ENCODE data around the gene PYROXD2. TPM values are rescaled to one million over a fixed set of nuclear protein-coding genes. Genes with fewer than 3 reads are reported as not detected.

Gene PYROXD2
- total and polyA plus RNA-seq, 7 donors = 0.60 to 11.9 (median 8.0) TPM

DNA sequence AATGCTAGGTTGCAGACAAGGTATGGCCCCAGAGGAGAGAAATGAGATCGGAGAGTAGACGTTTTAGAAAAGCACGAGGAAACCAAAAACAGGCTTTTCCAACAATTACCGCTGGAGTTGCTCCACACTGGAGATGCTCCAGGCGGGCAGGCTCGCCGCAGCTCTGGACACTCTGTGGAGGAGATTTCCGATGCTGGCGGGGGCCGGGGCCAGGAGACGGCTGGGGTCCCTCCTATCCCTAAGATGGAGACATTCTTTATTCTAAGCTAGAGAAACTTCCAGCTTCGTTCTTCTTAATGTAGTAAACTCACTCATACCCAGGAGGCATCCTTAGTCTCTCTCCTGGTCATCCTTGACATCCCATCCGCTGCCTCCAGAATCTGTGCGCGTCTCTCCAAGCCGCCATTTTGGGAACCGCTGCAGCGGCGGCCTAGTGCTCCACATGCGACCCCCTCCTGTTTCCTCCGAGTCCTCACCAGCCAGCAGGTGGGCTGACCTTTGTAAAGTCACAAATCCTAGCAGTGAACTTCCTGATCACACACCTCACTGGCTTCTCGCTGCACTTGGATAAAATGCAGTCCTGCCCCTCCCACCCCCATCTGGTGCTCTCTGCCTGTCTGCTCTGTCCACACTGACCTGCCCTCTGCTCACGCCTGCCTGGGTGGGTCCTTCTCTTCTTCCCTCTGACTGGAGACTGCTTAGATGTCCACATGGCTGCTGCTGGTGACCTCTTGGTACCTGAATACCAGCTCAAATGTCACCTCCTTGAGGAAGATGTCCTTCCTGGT is 11.9 kb downstream of the PYROXD2 start:
- Histone ChIP-seq H3K36me3 (peaks cover 0 to 24% (median 0%) of the 10 kb centered on the region in 4 donors), H3K27me3 (no peaks in the 10 kb centered on the region), H3K27ac (no peak overlapping the region), H3K9me3 (no peaks in the 10 kb centered on the region), H3K4me1 (peaks cover 0 to 20% (median 10%) of the 10 kb centered on the region in 4 donors), H3K4me3 (no peak overlapping the region)
- TF ChIP-seq, protein P1, sequence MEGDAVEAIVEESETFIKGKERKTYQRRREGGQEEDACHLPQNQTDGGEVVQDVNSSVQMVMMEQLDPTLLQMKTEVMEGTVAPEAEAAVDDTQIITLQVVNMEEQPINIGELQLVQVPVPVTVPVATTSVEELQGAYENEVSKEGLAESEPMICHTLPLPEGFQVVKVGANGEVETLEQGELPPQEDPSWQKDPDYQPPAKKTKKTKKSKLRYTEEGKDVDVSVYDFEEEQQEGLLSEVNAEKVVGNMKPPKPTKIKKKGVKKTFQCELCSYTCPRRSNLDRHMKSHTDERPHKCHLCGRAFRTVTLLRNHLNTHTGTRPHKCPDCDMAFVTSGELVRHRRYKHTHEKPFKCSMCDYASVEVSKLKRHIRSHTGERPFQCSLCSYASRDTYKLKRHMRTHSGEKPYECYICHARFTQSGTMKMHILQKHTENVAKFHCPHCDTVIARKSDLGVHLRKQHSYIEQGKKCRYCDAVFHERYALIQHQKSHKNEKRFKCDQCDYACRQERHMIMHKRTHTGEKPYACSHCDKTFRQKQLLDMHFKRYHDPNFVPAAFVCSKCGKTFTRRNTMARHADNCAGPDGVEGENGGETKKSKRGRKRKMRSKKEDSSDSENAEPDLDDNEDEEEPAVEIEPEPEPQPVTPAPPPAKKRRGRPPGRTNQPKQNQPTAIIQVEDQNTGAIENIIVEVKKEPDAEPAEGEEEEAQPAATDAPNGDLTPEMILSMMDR (IDR thresholded peaks at IDR 0.05) = no peak
- TF ChIP-seq POLR2A (IDR thresholded peaks at IDR 0.05) (no peak), POLR2AphosphoS5 (IDR thresholded peaks at IDR 0.05) (no peak), EP300 (IDR thresholded peaks at IDR 0.05) (no peak)
- 93 to 95% methylated on average over 23 of the region's 23 CpGs for WGBS, 2 donors
- intact Hi-C loops (cut with DNase I) = no loop called here
- no peak for DNase-seq

DNA sequence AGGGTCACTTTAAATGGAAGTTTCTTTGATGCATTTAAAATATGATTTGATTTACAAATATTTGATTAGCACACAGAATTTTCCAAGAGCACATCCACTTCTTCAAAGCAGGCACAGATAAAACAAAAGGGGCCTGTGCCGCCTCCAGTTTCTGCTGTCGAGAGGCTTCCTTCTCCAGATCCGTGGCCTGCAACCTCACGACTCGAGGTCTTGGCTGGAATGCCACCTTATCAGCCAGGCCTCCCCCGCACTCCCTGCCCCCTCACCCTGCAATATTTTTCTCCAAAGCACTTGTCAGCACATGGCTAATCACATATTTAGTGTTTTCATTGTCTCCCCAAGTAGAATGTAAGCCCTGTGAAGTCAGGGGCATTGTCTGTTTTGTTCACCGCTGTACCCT is 12.5 kb downstream of the PYROXD2 start:
- Histone ChIP-seq H3K36me3 (peaks cover 0 to 24% (median 0%) of the 10 kb centered on the region in 4 donors), H3K27me3 (no peaks in the 10 kb centered on the region), H3K27ac (no peak overlapping the region), H3K4me1 (peaks cover 0 to 20% (median 10%) of the 10 kb centered on the region in 4 donors), H3K9me3 (no peaks in the 10 kb centered on the region), H3K4me3 (no peak overlapping the region)
- DNase-seq = no peak
- TF ChIP-seq, protein P1 (IDR thresholded peaks at IDR 0.05) = no peak
- TF ChIP-seq EP300 (IDR thresholded peaks at IDR 0.05) (no peak), POLR2A (IDR thresholded peaks at IDR 0.05) (no peak), POLR2AphosphoS5 (IDR thresholded peaks at IDR 0.05) (no peak)
- WGBS, 2 donors = 94 to 96% methylated on average over 7 of the region's 7 CpGs
- intact Hi-C loops (cut with DNase I) = no loop called here

DNA sequence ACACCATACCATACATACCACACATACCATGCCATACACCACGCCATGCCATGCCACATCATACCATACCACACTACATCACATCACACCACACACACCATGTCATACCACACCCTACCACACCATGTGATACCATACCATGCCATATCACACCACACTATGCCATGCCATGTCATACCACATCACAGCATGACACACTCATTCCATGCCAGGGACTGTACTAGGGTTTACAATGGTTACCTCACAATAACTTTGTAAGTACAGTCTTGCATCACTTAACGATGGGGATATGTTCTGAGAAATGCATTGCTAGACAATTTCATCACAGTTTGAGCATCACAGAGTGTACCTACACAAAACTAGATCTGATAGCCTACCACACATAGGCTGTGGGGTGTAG is 14.5 kb downstream of the PYROXD2 start:
- TF ChIP-seq EP300 (IDR thresholded peaks at IDR 0.05) = no peak
- Histone ChIP-seq H3K27me3 (no peaks in the 10 kb centered on the region), H3K36me3 (peaks cover 0 to 44% (median 7%) of the 10 kb centered on the region in 4 donors), H3K27ac (no peak overlapping the region), H3K4me1 (peaks cover 0 to 17% (median 10%) of the 10 kb centered on the region in 4 donors), H3K9me3 (no peaks in the 10 kb centered on the region), H3K4me3 (no peak overlapping the region)
- intact Hi-C loops (cut with DNase I) = no loop called here
- 88 to 91% methylated on average over 2 of the region's 2 CpGs for WGBS, 2 donors
- DNase-seq = no peak

DNA sequence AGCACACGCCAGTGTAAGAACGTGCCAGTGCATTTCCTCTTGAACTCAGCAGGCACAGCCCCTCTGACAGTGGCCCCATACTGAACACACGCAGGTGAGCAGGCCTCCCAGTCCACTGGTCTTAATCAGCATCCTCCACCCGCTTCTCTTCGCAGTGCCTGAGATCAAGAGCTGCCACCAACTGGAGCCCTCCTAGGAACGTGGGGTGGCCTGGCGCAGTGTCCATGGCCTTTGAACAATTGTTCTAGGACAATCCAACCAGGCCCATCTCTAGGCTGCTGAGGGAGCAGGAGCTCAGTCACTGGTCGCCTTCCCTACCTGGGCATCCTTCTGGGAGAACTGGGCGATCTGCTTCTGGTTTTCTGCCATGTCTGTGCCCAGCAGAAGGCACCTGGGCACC is 15.2 kb downstream of the PYROXD2 start:
- 94 to 95% methylated on average over 9 of the region's 9 CpGs for WGBS, 2 donors
- H3K27ac ChIP-seq = no peak overlapping the region
- DNase-seq = no peak
- TF ChIP-seq POLR2A (IDR thresholded peaks at IDR 0.05) = no peak
- no peak for TF ChIP-seq EP300 (IDR thresholded peaks at IDR 0.05)
- no peak for TF ChIP-seq POLR2AphosphoS5 (IDR thresholded peaks at IDR 0.05)
- TF ChIP-seq, protein P1 (IDR thresholded peaks at IDR 0.05) = no peak
- intact Hi-C loops (cut with DNase I) = no loop called here
- H3K4me3 ChIP-seq = no peak overlapping the region
- H3K27me3 ChIP-seq = no peaks in the 10 kb centered on the region
- H3K36me3 ChIP-seq = peaks cover 0 to 51% (median 7%) of the 10 kb centered on the region in 4 donors
- no peaks in the 10 kb centered on the region for H3K9me3 ChIP-seq
- H3K4me1 ChIP-seq = peaks cover 0 to 10% (median 5%) of the 10 kb centered on the region in 4 donors

DNA sequence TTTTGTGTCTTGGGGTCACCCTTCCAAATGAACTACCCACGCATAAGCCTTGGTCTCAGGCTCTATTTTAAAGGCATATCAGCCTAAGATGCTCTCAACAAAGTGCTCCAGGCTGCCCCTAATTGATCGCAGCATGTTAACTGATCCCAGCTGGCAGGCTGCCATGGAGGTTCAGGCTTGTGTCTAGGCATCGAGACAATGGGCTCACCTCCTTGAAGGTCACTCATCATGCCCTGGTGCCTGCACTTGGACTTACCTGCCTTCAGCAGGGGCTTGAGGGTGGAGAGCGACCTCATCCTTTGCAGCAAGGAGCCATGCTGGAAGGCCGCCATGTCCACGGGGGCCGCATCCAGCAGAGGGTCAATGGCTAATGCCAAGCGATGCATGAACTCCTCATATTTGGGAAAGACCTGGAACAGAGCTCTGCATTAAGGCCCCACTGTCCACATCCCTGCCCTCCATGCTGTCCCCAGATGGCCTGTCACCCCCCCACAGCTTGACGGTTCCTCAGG is 17.8 kb downstream of the PYROXD2 start:
- 96% methylated on average over 9 of the region's 9 CpGs for WGBS, 2 donors
- Histone ChIP-seq H3K4me3 (no peak overlapping the region), H3K9me3 (no peaks in the 10 kb centered on the region), H3K4me1 (no peaks in the 10 kb centered on the region), H3K27me3 (no peaks in the 10 kb centered on the region), H3K27ac (no peak overlapping the region), H3K36me3 (peaks cover 0 to 43% (median 7%) of the 10 kb centered on the region in 4 donors)
- DNase-seq = no peak
- intact Hi-C loops (cut with DNase I) = no loop called here
- TF ChIP-seq POLR2A (IDR thresholded peaks at IDR 0.05) = no peak
- TF ChIP-seq POLR2AphosphoS5 (IDR thresholded peaks at IDR 0.05) = no peak
- no peak for TF ChIP-seq EP300 (IDR thresholded peaks at IDR 0.05)
- TF ChIP-seq, protein P1 (IDR thresholded peaks at IDR 0.05) = no peak
